ENCODE results near the gene MPND. TPM values are rescaled to one million over a fixed set of nuclear protein-coding genes. Genes with fewer than 3 reads are reported as not detected.

The MPND gene
- total RNA-seq, 2 donors from 2014 or later: 5.8 to 10.8 TPM

DNA sequence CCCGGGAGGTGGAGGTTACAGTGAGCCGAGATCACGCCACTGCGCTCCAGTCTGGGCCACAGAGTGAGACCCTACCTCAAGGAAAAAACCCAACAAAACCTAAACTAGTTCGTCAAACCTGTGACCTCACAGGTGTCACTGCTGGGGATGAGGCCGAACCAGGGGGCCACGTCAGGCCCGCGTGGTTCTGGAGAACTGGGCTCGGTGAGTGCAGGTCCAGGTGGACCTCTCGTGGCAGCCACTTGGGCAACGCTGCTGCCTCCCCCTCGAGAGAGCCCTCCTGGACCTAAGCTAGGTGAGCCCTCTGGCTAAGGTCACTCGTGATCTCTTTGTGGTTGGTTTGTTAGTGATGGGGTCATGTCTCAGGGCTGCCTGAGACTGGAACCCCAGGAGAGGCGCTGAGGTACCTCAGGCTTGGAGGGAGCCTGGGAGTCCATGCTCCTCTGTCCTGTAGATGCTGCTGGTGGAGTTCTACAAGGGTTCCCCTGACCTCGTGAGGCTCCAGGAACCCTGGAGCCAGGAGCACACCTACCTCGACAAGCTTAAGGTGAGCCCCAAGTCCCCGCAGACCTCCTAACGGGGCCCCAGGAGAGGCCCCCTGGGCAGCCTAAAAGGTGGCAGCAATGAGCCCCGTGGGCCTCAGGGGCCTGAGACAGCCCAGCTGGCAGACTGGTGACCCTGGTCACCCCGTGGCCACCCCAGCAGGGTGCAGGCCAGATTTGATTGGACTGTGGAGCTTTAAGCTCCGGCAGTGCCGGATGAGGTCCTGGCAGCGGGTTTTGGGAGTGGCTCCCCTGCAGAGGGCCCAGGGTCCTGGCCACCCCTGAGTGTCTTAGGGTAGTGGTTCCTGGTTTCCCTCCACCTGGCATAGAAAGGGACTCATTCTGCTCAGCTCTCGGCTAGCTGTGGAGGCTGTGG lies 15.6 kb downstream of the MPND start:
- no peaks in the 10 kb centered on the region for H3K27me3 ChIP-seq (replicated peaks; ENCODE audit: insufficient read depth)
- no peak for DNase-seq (ENCODE audit: low spot score)
- no peaks in the 10 kb centered on the region for H3K4me1 ChIP-seq (ENCODE audit: control insufficient read depth in 1 of 2, low read depth in 2 of 2)
- ATAC-seq (ENCODE audit: insufficient number of reproducible peaks, low FRiP score, low read depth): no peak
- TF ChIP-seq, protein P1, sequence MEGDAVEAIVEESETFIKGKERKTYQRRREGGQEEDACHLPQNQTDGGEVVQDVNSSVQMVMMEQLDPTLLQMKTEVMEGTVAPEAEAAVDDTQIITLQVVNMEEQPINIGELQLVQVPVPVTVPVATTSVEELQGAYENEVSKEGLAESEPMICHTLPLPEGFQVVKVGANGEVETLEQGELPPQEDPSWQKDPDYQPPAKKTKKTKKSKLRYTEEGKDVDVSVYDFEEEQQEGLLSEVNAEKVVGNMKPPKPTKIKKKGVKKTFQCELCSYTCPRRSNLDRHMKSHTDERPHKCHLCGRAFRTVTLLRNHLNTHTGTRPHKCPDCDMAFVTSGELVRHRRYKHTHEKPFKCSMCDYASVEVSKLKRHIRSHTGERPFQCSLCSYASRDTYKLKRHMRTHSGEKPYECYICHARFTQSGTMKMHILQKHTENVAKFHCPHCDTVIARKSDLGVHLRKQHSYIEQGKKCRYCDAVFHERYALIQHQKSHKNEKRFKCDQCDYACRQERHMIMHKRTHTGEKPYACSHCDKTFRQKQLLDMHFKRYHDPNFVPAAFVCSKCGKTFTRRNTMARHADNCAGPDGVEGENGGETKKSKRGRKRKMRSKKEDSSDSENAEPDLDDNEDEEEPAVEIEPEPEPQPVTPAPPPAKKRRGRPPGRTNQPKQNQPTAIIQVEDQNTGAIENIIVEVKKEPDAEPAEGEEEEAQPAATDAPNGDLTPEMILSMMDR (IDR thresholded peaks at IDR 0.05): no peak
- peaks cover 36% of the 10 kb centered on the region for H3K36me3 ChIP-seq
- H3K4me3 ChIP-seq: no peak overlapping the region
- no peak overlapping the region for H3K27ac ChIP-seq
- H3K9me3 ChIP-seq: no peaks in the 10 kb centered on the region

DNA sequence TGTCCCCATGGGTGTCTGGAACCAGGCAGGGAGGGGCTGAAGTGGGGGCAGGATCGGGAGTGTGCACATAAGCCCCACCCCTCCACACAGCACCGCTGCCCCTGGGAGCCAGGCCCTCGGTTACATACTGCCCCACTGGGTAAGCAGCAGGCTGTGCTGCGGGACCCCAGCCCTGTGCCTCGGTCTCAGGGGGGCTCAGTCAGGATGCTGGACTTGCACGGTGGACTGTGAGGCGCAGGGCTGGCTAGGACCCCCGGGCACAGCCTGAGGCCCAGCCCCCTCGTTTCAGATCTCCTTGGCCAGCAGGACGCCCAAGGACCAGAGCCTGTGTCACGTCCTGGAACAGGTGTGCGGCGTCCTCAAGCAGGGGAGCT lies 16.3 kb downstream of the MPND start:
- H3K36me3 ChIP-seq: peaks cover 39% of the 10 kb centered on the region
- no peak overlapping the region for H3K27ac ChIP-seq
- H3K4me1 ChIP-seq (ENCODE audit: control insufficient read depth in 1 of 2, low read depth in 2 of 2): no peaks in the 10 kb centered on the region
- ATAC-seq (ENCODE audit: insufficient number of reproducible peaks, low FRiP score, low read depth) (no peak), DNase-seq (ENCODE audit: low spot score) (no peak)
- TF ChIP-seq, protein P1 (IDR thresholded peaks at IDR 0.05): no peak
- H3K27me3 ChIP-seq (replicated peaks; ENCODE audit: insufficient read depth): no peaks in the 10 kb centered on the region
- no peak overlapping the region for H3K4me3 ChIP-seq
- H3K9me3 ChIP-seq: no peaks in the 10 kb centered on the region

DNA sequence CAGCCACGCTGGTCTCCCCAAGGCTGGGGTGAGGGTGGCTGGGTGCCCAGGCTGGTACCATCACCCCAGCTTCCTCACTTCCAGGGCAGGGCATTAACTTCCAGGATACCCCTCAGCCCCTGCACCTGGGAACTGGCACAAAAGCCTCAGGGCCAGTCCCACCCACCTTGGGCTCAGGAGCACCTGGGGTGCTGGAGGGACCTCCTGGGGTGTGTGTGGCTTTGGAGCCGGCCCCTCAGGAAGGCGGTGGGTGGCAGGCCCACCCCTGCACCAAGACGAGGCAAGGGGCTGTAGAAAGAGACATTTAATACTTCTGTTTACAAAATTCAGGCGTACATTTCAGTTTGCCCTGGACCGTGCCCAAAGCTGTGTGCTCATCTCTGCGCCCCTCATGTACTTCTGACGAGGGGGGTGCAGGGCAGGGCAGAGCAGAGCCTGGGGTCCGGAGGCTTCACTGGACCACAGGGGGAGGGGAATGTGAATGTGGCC lies 16.8 kb downstream of the MPND start:
- no peak for ATAC-seq (ENCODE audit: insufficient number of reproducible peaks, low FRiP score, low read depth)
- TF ChIP-seq, protein P1 (IDR thresholded peaks at IDR 0.05): no peak
- no peak for DNase-seq (ENCODE audit: low spot score)
- Histone ChIP-seq H3K4me1 (ENCODE audit: control insufficient read depth in 1 of 2, low read depth in 2 of 2) (no peaks in the 10 kb centered on the region), H3K27ac (no peak overlapping the region), H3K27me3 (replicated peaks; ENCODE audit: insufficient read depth) (no peaks in the 10 kb centered on the region), H3K36me3 (peaks cover 41% of the 10 kb centered on the region), H3K9me3 (no peaks in the 10 kb centered on the region), H3K4me3 (no peak overlapping the region)

- Histone ChIP-seq H3K4me3 (no peak overlapping the region), H3K4me1 (ENCODE audit: control insufficient read depth in 1 of 2, low read depth in 2 of 2) (no peaks in the 10 kb centered on the region), H3K36me3 (peaks cover 47% of the 10 kb centered on the region), H3K27ac (no peak overlapping the region), H3K9me3 (no peaks in the 10 kb centered on the region), H3K27me3 (replicated peaks; ENCODE audit: insufficient read depth) (no peaks in the 10 kb centered on the region)
- no peak for DNase-seq (ENCODE audit: low spot score)
- TF ChIP-seq, protein P1 (IDR thresholded peaks at IDR 0.05): no peak
- ATAC-seq (ENCODE audit: insufficient number of reproducible peaks, low FRiP score, low read depth): no peak
These were observed 17.3 kb downstream of the MPND start for GRCh38 chr19:4360641-4361151.

GRCh38 chr19:4361152-4362046 lies 18.0 kb downstream of the MPND start:
- TF ChIP-seq, protein P1 (IDR thresholded peaks at IDR 0.05): no peak
- Histone ChIP-seq H3K4me3 (no peak overlapping the region), H3K9me3 (no peaks in the 10 kb centered on the region), H3K36me3 (peaks cover 51% of the 10 kb centered on the region), H3K27ac (no peak overlapping the region), H3K27me3 (replicated peaks; ENCODE audit: insufficient read depth) (no peaks in the 10 kb centered on the region), H3K4me1 (ENCODE audit: control insufficient read depth in 1 of 2, low read depth in 2 of 2) (no peaks in the 10 kb centered on the region)
- no peak for DNase-seq (ENCODE audit: low spot score)
- ATAC-seq (ENCODE audit: insufficient number of reproducible peaks, low FRiP score, low read depth): no peak

All from thoracic aorta (tissue), 2 donors.